ENCODE results near the gene NLRP12. TPM values are rescaled to one million over a fixed set of nuclear protein-coding genes. Genes with fewer than 3 reads are reported as not detected.
"Not testable (repeated sequence)": the region's sequence is repeated elsewhere in the genome, so short reads cannot be mapped to it uniquely, and the experiment has no call there.

NLRP12 gene
- total RNA-seq, 3 donors from 2014 or later, result 0.19 to 0.28 TPM; not detected in 1

GRCh38 chr19:53847555-53847954 is 23.4 kb upstream of the NLRP12 start:
- intact Hi-C loops (cut with DNase I, micrococcal nuclease), result no loop called here
- ATAC-seq (no peak), DNase-seq (no peak)
- H3K36me3 ChIP-seq (ENCODE audit: low read depth), result no peaks in the 10 kb centered on the region
- TF ChIP-seq CTCF (IDR thresholded peaks at IDR 0.05), result no peak
- no peaks in the 10 kb centered on the region for H3K4me1 ChIP-seq (ENCODE audit: low read depth)
- H3K4me3 ChIP-seq, result no peak overlapping the region
- H3K9me3 ChIP-seq, result no peaks in the 10 kb centered on the region

- intact Hi-C loops (cut with DNase I, micrococcal nuclease), result loop anchor here in 1 of 2 donors (5.0 kb wide), 1 partner anchor 177 kb away; no protein-coding TSS in a partner anchor
- Histone ChIP-seq H3K9me3 (no peaks in the 10 kb centered on the region), H3K36me3 (ENCODE audit: low read depth) (no peaks in the 10 kb centered on the region), H3K4me3 (no peak overlapping the region), H3K4me1 (ENCODE audit: low read depth) (no peaks in the 10 kb centered on the region)
- no peak for DNase-seq
- no peak for TF ChIP-seq CTCF (IDR thresholded peaks at IDR 0.05)
- no peak for ATAC-seq
These were observed 20.7 kb upstream of the NLRP12 start for GRCh38 chr19:53844849-53845246.

- not testable (repeated sequence) for H3K4me3 ChIP-seq; ATAC-seq; H3K36me3 ChIP-seq (ENCODE audit: low read depth); H3K9me3 ChIP-seq; H3K4me1 ChIP-seq (ENCODE audit: low read depth)
- DNase-seq, result peak in 1 of 3 donors; percentile 10
- intact Hi-C loops (cut with DNase I, micrococcal nuclease), result loop anchor here in 1 of 2 donors (5.0 kb wide), 1 partner anchor 181 kb away; no protein-coding TSS in a partner anchor
These were observed 16.8 kb upstream of the NLRP12 start for GRCh38 chr19:53840914-53841313.

- H3K4me3 ChIP-seq; DNase-seq; H3K36me3 ChIP-seq (ENCODE audit: low read depth); H3K4me1 ChIP-seq (ENCODE audit: low read depth); ATAC-seq; H3K9me3 ChIP-seq: not testable (repeated sequence)
- intact Hi-C loops (cut with DNase I, micrococcal nuclease), result loop anchor here in 1 of 2 donors (5.0 kb wide), 1 partner anchor 182 kb away; no protein-coding TSS in a partner anchor
These were observed 16.1 kb upstream of the NLRP12 start for GRCh38 chr19:53840241-53840640.

GRCh38 chr19:53838446-53838845 is 14.3 kb upstream of the NLRP12 start:
- H3K4me3 ChIP-seq; DNase-seq; H3K9me3 ChIP-seq; H3K4me1 ChIP-seq (ENCODE audit: low read depth); ATAC-seq; intact Hi-C loops (cut with DNase I, micrococcal nuclease); H3K36me3 ChIP-seq (ENCODE audit: low read depth): not testable (repeated sequence)

GRCh38 chr19:53832861-53833260 is 8.7 kb upstream of the NLRP12 start:
- intact Hi-C loops (cut with DNase I, micrococcal nuclease); ATAC-seq; H3K9me3 ChIP-seq; H3K36me3 ChIP-seq (ENCODE audit: low read depth); H3K4me3 ChIP-seq; H3K4me1 ChIP-seq (ENCODE audit: low read depth): not testable (repeated sequence)
- peak in 1 of 3 donors; percentile 7 for DNase-seq

GRCh38 chr19:53828531-53828930 is 4.4 kb upstream of the NLRP12 start:
- ATAC-seq (no peak), DNase-seq (no peak)
- Histone ChIP-seq H3K9me3 (no peaks in the 10 kb centered on the region), H3K4me3 (no peak overlapping the region), H3K4me1 (ENCODE audit: low read depth) (no peaks in the 10 kb centered on the region), H3K36me3 (ENCODE audit: low read depth) (no peaks in the 10 kb centered on the region)
- TF ChIP-seq CTCF (IDR thresholded peaks at IDR 0.05), result no peak
- intact Hi-C loops (cut with DNase I, micrococcal nuclease), result no loop called here

- no peaks in the 10 kb centered on the region for H3K9me3 ChIP-seq
- H3K4me3 ChIP-seq, result no peak overlapping the region
- no peaks in the 10 kb centered on the region for H3K4me1 ChIP-seq (ENCODE audit: low read depth)
- no peaks in the 10 kb centered on the region for H3K36me3 ChIP-seq (ENCODE audit: low read depth)
- DNase-seq (no peak), ATAC-seq (no peak)
- no peak for TF ChIP-seq CTCF (IDR thresholded peaks at IDR 0.05)
- intact Hi-C loops (cut with DNase I, micrococcal nuclease), result no loop called here
These were observed 2.8 kb upstream of the NLRP12 start for GRCh38 chr19:53826876-53827275.
